IMR-90 (cell line): ENCODE data around the gene PNMA8A. TPM values are rescaled to one million over a fixed set of nuclear protein-coding genes. Genes with fewer than 3 reads are reported as not detected.

Source experiments
- ATAC-seq: fragments of 200-7000 bp; cut with Tn5 transposase; 2 replicates; pipeline ENCODE4 v1.9.1; 2020; ENCODE audit warnings: low read depth, mild to moderate bottlenecking, moderate library complexity
- BruUV-seq: library from RNA; stranded (reverse); fragments of 400-500 nt; replicated peaks from 2 replicates; lab custom pipeline; 2021; lab: Mats Ljungman, UMichigan
- CTCF ChIA-PET: fragments of 300-600 bp; formaldehyde crosslinking; extraction: SDS; loops from one replicate; lab custom pipeline; 2021; ENCODE audit warnings: antibody characterized with exemption; lab: Yijun Ruan, JAX
- POLR2A ChIA-PET: fragments of 300-600 bp; sonication (Branson Sonifier 250); formaldehyde crosslinking; loops from one replicate; lab custom pipeline; 2022; ENCODE audit warnings: antibody characterized with exemption; ENCODE audit not compliant: unreplicated experiment; lab: Charles Lee
- DNase-seq: peaks from one replicate; pipeline ENCODE4 v3.0.0; 2013
- H2AFZ ChIP-seq: replicated peaks from 2 replicates; pipeline ENCODE3; 2013; ENCODE audit warnings: low read length, mild to moderate bottlenecking; ENCODE audit not compliant: poor library complexity
- H2AK5ac ChIP-seq: 2 replicates; pipeline ENCODE4 v1.6.1; 2013; ENCODE audit warnings: low read depth, low read length, inconsistent platforms
- H2AK9ac ChIP-seq: replicated peaks from 2 replicates; pipeline ENCODE3; 2013; ENCODE audit warnings: mild to moderate bottlenecking, low read depth, low read length, moderate library complexity; ENCODE audit not compliant: poor library complexity
- H2BK120ac ChIP-seq: 2 replicates; pipeline ENCODE4 v1.6.1; 2013; ENCODE audit warnings: low read depth, low read length, inconsistent platforms
- H2BK15ac ChIP-seq: 3 replicates; pipeline ENCODE4 v1.6.1; 2013; ENCODE audit warnings: low read depth, low read length, inconsistent platforms
- H2BK20ac ChIP-seq: 2 replicates; pipeline ENCODE4 v1.6.1; 2013; ENCODE audit warnings: low read depth, mild to moderate bottlenecking, inconsistent platforms, low read length, moderate library complexity
- H2BK5ac ChIP-seq: 2 replicates; pipeline ENCODE4 v1.6.1; 2013; ENCODE audit warnings: mild to moderate bottlenecking, low read depth, low read length, inconsistent platforms; ENCODE audit not compliant: poor library complexity, severe bottlenecking
- H3K14ac ChIP-seq: replicated peaks from 2 replicates; pipeline ENCODE4 v1.6.1; 2013; ENCODE audit warnings: low read depth, low read length, inconsistent platforms
- H3K18ac ChIP-seq: 2 replicates; pipeline ENCODE4 v1.6.1; 2013; ENCODE audit warnings: low read depth, low read length, control low read depth
- H3K23ac ChIP-seq: 2 replicates; pipeline ENCODE4 v1.6.1; 2013; ENCODE audit warnings: low read depth, low read length, inconsistent platforms
- H3K27ac ChIP-seq: 2 replicates; pipeline ENCODE4 v1.5.1; 2013; ENCODE audit warnings: mild to moderate bottlenecking, control low read depth, low read length; ENCODE audit not compliant: insufficient read depth
- H3K27me3 ChIP-seq: 2 replicates; pipeline ENCODE4 v1.6.1; 2013; ENCODE audit warnings: low read length; ENCODE audit not compliant: control insufficient read depth, insufficient read depth
- H3K36me3 ChIP-seq: 2 replicates; pipeline ENCODE4 v1.6.1; 2013; ENCODE audit warnings: low read length, mixed read lengths; ENCODE audit not compliant: control insufficient read depth, insufficient read depth
- H3K4ac ChIP-seq: 2 replicates; pipeline ENCODE4 v1.6.1; 2013; ENCODE audit warnings: low read depth, low read length, inconsistent platforms
- H3K4me1 ChIP-seq: 2 replicates; pipeline ENCODE4 v1.6.1; 2013; ENCODE audit warnings: low read length, mixed read lengths; ENCODE audit not compliant: control insufficient read depth, insufficient read depth
- H3K4me2 ChIP-seq: 2 replicates; pipeline ENCODE4 v1.6.1; 2013; ENCODE audit warnings: low read depth, mild to moderate bottlenecking, control low read depth, low read length, moderate library complexity
- H3K4me3 ChIP-seq: 2 replicates; pipeline ENCODE4 v1.5.1; 2013; ENCODE audit warnings: low read depth, mild to moderate bottlenecking, control low read depth, low read length, moderate library complexity; ENCODE audit not compliant: insufficient read depth
- H3K56ac ChIP-seq: 2 replicates; pipeline ENCODE4 v1.6.1; 2013; ENCODE audit warnings: low read length, inconsistent platforms; ENCODE audit not compliant: insufficient read depth; ENCODE audit errors: extremely low read depth
- H3K79me1 ChIP-seq, 2 experiments: 2 replicates each; pipeline ENCODE4 v1.6.1; 2013; ENCODE audit warnings: low read length in 2 of 2, inconsistent platforms in 1 of 2, low read depth in 1 of 2
- H3K9ac ChIP-seq: 2 replicates; pipeline ENCODE4 v1.6.1; 2013; ENCODE audit warnings: low read depth, low read length, control low read depth
- H3K9me1 ChIP-seq: 2 replicates; pipeline ENCODE4 v1.6.1; 2013; ENCODE audit warnings: low read length, inconsistent platforms; ENCODE audit not compliant: insufficient read depth
- H3K9me3 ChIP-seq: 2 replicates; pipeline ENCODE4 v1.6.1; 2013; ENCODE audit warnings: low read length; ENCODE audit not compliant: control insufficient read depth, insufficient read depth
- H4K20me1 ChIP-seq: 2 replicates; pipeline ENCODE4 v1.6.1; 2013; ENCODE audit warnings: low read length, inconsistent platforms; ENCODE audit not compliant: insufficient read depth
- H4K5ac ChIP-seq: 2 replicates; pipeline ENCODE4 v1.6.1; 2013; ENCODE audit warnings: mild to moderate bottlenecking, low read depth, low read length, control low read depth
- H4K8ac ChIP-seq, 2 experiments: 2 replicates each; pipeline ENCODE4 v1.6.1; 2013; ENCODE audit warnings: low read depth in 2 of 2, low read length in 2 of 2, control low read depth in 1 of 2, inconsistent platforms in 1 of 2
- H4K91ac ChIP-seq: 2 replicates; pipeline ENCODE4 v1.6.1; 2013; ENCODE audit warnings: low read depth, low read length, inconsistent platforms; ENCODE audit not compliant: insufficient read depth
- BHLHE40 ChIP-seq: fragments of 150-350 bp; IDR thresholded peaks from 2 replicates; pipeline ENCODE4 v1.6.1; 2016; ENCODE audit warnings: mild to moderate bottlenecking, low read depth, low read length
- CEBPB ChIP-seq: IDR thresholded peaks from 2 replicates; pipeline ENCODE4 v1.6.1; 2012; ENCODE audit warnings: low read depth, low read length, improper control_type of control experiment
- CHD1 ChIP-seq: IDR thresholded peaks from 2 replicates; pipeline ENCODE4 v1.6.1; 2012; ENCODE audit warnings: low read depth, low read length, improper control_type of control experiment
- FOS ChIP-seq: fragments of 150-350 bp; IDR thresholded peaks from 2 replicates; pipeline ENCODE4 v1.6.1; 2016; ENCODE audit warnings: low read depth, low read length
- MAFK ChIP-seq: IDR thresholded peaks from 2 replicates; pipeline ENCODE4 v1.6.1; 2012; ENCODE audit warnings: low read depth, low read length, improper control_type of control experiment
- MAZ ChIP-seq: IDR thresholded peaks from 2 replicates; pipeline ENCODE4 v1.6.1; 2012; ENCODE audit warnings: low read depth, mild to moderate bottlenecking, low read length, improper control_type of control experiment, moderate library complexity, borderline replicate concordance
- MXI1 ChIP-seq: IDR thresholded peaks from 2 replicates; pipeline ENCODE4 v1.6.1; 2012; ENCODE audit warnings: low read depth, mild to moderate bottlenecking, low read length, moderate library complexity, borderline replicate concordance
- NFE2L2 ChIP-seq: fragments of 150-350 bp; IDR thresholded peaks from 2 replicates; pipeline ENCODE4 v1.6.1; 2016; ENCODE audit warnings: low read depth, mild to moderate bottlenecking, low read length
- POLR2A ChIP-seq: IDR thresholded peaks from 2 replicates; pipeline ENCODE4 v1.6.1; 2012; ENCODE audit warnings: mild to moderate bottlenecking, low read depth, low read length
- RAD21 ChIP-seq: IDR thresholded peaks from 2 replicates; pipeline ENCODE4 v1.6.1; 2012; ENCODE audit warnings: low read length, improper control_type of control experiment
- RCOR1 ChIP-seq: IDR thresholded peaks from 2 replicates; pipeline ENCODE4 v1.6.1; 2012; ENCODE audit warnings: mild to moderate bottlenecking, low read length, improper control_type of control experiment; ENCODE audit not compliant: insufficient replicate concordance
- RFX5 ChIP-seq: IDR thresholded peaks from 2 replicates; pipeline ENCODE4 v1.8.0; 2012; ENCODE audit warnings: low read depth, mild to moderate bottlenecking, low read length, moderate library complexity
- SMC3 ChIP-seq: fragments of 150-350 bp; IDR thresholded peaks from 2 replicates; pipeline ENCODE4 v1.6.1; 2016; ENCODE audit warnings: low read depth, mild to moderate bottlenecking, antibody characterized with exemption, low read length, moderate library complexity
- WGBS, 2 experiments: methylation state at CpG; one replicate each; pipeline versions ENCODE4 v1.1.5 to v1.1.7; 2013; ENCODE audit warnings: missing lambda C conversion rate in 2 of 2; ENCODE audit not compliant: insufficient read length in 1 of 2; ENCODE audit errors: extremely low coverage in 2 of 2; 5-methylcytosine and 5-hydroxymethylcytosine counted together
- dilution Hi-C: fragments of 300-500 bp; cut with HindIII; formaldehyde crosslinking; loops from one replicate; pipeline ENCODE4 v1.14.3; 2018; ENCODE audit warnings: low sequenced_read_pairs; ENCODE audit not compliant: unreplicated experiment
- in situ Hi-C: fragments of 300-500 bp; cut with MboI; formaldehyde crosslinking; loops from 3 replicates; pipeline ENCODE4 v1.14.3; 2019; ENCODE audit warnings: low sequenced_read_pairs, inconsistent platforms, mixed read lengths
- intact Hi-C: fragments of 100-400 bp; cut with micrococcal nuclease; formaldehyde crosslinking; loops from 2 replicates; pipeline ENCODE4 v1.10.0; 2022
- polyA plus RNA-seq, 3 experiments: library from polyadenylated mRNA; depleted of rRNA; stranded (reverse); fragments of >200 nt; gene quantifications; 2 replicates each; pipeline ENCODE4 v1.2.3, GENCODE V29; 2012; ENCODE audit warnings: low replicate concordance in 1 of 3
- total RNA-seq: library from RNA; depleted of rRNA; stranded (reverse); fragments of >200 nt; gene quantifications from 2 replicates; pipeline ENCODE4 v1.2.3, GENCODE V29; 2012
- TF ChIP-seq, protein P1 (sequence below): fragments of 150-350 bp; IDR thresholded peaks from 2 replicates; pipeline ENCODE4 v1.6.1; 2017; ENCODE audit warnings: mild to moderate bottlenecking, antibody characterized with exemption, low read length, low read depth
- TF ChIP-seq, protein P2 (sequence below): fragments of 150-350 bp; IDR thresholded peaks from 2 replicates; pipeline ENCODE4 v1.6.1; 2016; ENCODE audit warnings: low read depth, mild to moderate bottlenecking, low read length, moderate library complexity, borderline replicate concordance
- TF ChIP-seq, protein P3 (sequence below): conservative IDR thresholded peaks from 2 replicates; pipeline ENCODE4 v1.5.1; 2012; ENCODE audit warnings: mild to moderate bottlenecking, low read depth, low read length, improper control_type of control experiment

Gene PNMA8A
- total and polyA plus RNA-seq, 2 of the 4 experiments (the other 2 are of a cell fraction): 0.77 to 0.90 TPM

DNA sequence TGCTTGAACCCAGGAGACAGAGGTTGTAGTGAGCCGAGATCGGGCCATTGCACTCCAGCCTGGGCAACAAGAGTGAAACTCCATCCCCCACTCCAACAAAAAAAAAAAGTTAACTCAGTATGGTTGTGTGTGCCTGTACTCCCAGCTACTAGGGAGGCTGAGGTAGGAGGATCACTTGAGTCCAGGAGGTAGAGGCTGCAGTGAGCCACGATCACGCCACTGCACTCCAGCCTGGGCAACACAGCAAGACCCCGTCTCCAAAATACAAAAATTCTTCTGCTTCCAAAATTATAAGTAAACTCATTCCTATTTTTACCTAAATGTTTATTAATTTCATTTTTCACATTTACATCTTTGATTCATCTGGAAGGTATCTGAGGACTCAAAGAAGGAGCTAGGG lies 14.4 kb downstream of the PNMA8A start:
- H3K18ac ChIP-seq: no peak overlapping the region
- intact Hi-C loops: no loop called here
- CTCF ChIA-PET: no interaction called here

More for the DNA sequence above, 14.4 kb downstream of the PNMA8A start:
- no peaks in the 10 kb centered on the region for H4K20me1 ChIP-seq
- no CpG with 5 or more reads among the region's 5 CpGs for WGBS, 2 experiments
- H3K27ac ChIP-seq: no peak overlapping the region
- no peak overlapping the region for H2BK15ac ChIP-seq
- no peak overlapping the region for H4K5ac ChIP-seq
- H3K27me3 ChIP-seq: peaks cover 20% of the 10 kb centered on the region
- no peak overlapping the region for H3K14ac ChIP-seq
- no TSS peak for BruUV-seq
- no peaks in the 10 kb centered on the region for H3K9me3 ChIP-seq
- H2BK120ac ChIP-seq: no peak overlapping the region
- no peak for TF ChIP-seq NFE2L2
- TF ChIP-seq, protein P1, sequence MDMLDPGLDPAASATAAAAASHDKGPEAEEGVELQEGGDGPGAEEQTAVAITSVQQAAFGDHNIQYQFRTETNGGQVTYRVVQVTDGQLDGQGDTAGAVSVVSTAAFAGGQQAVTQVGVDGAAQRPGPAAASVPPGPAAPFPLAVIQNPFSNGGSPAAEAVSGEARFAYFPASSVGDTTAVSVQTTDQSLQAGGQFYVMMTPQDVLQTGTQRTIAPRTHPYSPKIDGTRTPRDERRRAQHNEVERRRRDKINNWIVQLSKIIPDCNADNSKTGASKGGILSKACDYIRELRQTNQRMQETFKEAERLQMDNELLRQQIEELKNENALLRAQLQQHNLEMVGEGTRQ: no peak
- no peak for TF ChIP-seq RAD21
- TF ChIP-seq CEBPB: no peak
- no peak for TF ChIP-seq MAZ
- TF ChIP-seq BHLHE40: no peak
- TF ChIP-seq CHD1: no peak
- no peak for TF ChIP-seq MAFK
- TF ChIP-seq SMC3: no peak
- TF ChIP-seq FOS: no peak
- TF ChIP-seq, protein P2, sequence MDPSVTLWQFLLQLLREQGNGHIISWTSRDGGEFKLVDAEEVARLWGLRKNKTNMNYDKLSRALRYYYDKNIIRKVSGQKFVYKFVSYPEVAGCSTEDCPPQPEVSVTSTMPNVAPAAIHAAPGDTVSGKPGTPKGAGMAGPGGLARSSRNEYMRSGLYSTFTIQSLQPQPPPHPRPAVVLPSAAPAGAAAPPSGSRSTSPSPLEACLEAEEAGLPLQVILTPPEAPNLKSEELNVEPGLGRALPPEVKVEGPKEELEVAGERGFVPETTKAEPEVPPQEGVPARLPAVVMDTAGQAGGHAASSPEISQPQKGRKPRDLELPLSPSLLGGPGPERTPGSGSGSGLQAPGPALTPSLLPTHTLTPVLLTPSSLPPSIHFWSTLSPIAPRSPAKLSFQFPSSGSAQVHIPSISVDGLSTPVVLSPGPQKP: no peak
- TF ChIP-seq, protein P3, sequence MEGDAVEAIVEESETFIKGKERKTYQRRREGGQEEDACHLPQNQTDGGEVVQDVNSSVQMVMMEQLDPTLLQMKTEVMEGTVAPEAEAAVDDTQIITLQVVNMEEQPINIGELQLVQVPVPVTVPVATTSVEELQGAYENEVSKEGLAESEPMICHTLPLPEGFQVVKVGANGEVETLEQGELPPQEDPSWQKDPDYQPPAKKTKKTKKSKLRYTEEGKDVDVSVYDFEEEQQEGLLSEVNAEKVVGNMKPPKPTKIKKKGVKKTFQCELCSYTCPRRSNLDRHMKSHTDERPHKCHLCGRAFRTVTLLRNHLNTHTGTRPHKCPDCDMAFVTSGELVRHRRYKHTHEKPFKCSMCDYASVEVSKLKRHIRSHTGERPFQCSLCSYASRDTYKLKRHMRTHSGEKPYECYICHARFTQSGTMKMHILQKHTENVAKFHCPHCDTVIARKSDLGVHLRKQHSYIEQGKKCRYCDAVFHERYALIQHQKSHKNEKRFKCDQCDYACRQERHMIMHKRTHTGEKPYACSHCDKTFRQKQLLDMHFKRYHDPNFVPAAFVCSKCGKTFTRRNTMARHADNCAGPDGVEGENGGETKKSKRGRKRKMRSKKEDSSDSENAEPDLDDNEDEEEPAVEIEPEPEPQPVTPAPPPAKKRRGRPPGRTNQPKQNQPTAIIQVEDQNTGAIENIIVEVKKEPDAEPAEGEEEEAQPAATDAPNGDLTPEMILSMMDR: no peak
- no peak for TF ChIP-seq RFX5
- no peak for TF ChIP-seq MXI1
- TF ChIP-seq POLR2A: no peak
- TF ChIP-seq RCOR1: no peak
- no peak overlapping the region for H3K9ac ChIP-seq
- H4K91ac ChIP-seq: no peak overlapping the region
- in situ Hi-C loops: no loop called here
- no peak overlapping the region for H3K56ac ChIP-seq
- H2BK5ac ChIP-seq: no peak overlapping the region
- no peak overlapping the region for H3K23ac ChIP-seq
- DNase-seq (no peak), ATAC-seq (no peak)
- H3K4ac ChIP-seq: no peak overlapping the region
- H3K79me1 ChIP-seq: no peaks in the 10 kb centered on the region
- H3K9me1 ChIP-seq: no peaks in the 10 kb centered on the region
- no peak overlapping the region for H2BK20ac ChIP-seq
- H3K4me3 ChIP-seq: no peak overlapping the region
- no peaks in the 10 kb centered on the region for H3K36me3 ChIP-seq
- H2AFZ ChIP-seq: no peak overlapping the region
- POLR2A ChIA-PET: no interaction called here
- peaks cover 3% of the 10 kb centered on the region; the same call in 1 of the 2 replicates for H3K4me1 ChIP-seq
- H2AK5ac ChIP-seq: no peak overlapping the region
- no peak overlapping the region for H3K4me2 ChIP-seq
- no peak overlapping the region for H4K8ac ChIP-seq
- H2AK9ac ChIP-seq: no peak overlapping the region
- dilution Hi-C loops: no loop called here
